ENCODE results near the gene SIRT3.

Gene SIRT3

GRCh38 chr11:281486-282161 is 45.5 kb upstream of the SIRT3 start:
- ChIA-PET POLR2A (no interaction called here), CTCF (interaction anchor here (0.7 to 0.9 kb wide), 2 partner anchors 28 to 46 kb away, joined by 3 to 5 read pairs; no protein-coding TSS in a partner anchor)
- Histone ChIP-seq H3K27ac (ENCODE audit: extremely low read depth, low read depth, low read length) (no peak overlapping the region), H3K4me1 (ENCODE audit: control insufficient read depth, insufficient read depth, low read length) (no peaks in the 10 kb centered on the region), H3K4me3 (ENCODE audit: low read depth, low read length) (no peak overlapping the region), H3K9me3 (ENCODE audit: control insufficient read depth, insufficient read depth, low read depth, low read length) (no peaks in the 10 kb centered on the region), H3K36me3 (ENCODE audit: control insufficient read depth in 2 of 2, insufficient read depth in 1 of 2, low read length in 2 of 2) (no peaks in the 10 kb centered on the region)
- TF ChIP-seq ZNF639 (tag by site-specific recombination; IDR thresholded peaks at IDR 0.05) (no peak), ELK4 (IDR thresholded peaks at IDR 0.05; ENCODE audit: borderline replicate concordance, low read depth, low read length) (no peak), ZNF664 (tag by site-specific recombination; IDR thresholded peaks at IDR 0.05) (no peak), ZNF600 (tag by site-specific recombination; IDR thresholded peaks at IDR 0.05) (no peak), OSR2 (tag by site-specific recombination; IDR thresholded peaks at IDR 0.05) (no peak), HIC1 (tag by site-specific recombination; IDR thresholded peaks at IDR 0.05) (no peak), TRIM28 (IDR thresholded peaks at IDR 0.05; ENCODE audit: borderline replicate concordance, low read length) (no peak), MEIS1 (CRISPR knock-in tag; IDR thresholded peaks at IDR 0.05; ENCODE audit: borderline replicate concordance) (no peak), ZNF596 (tag by site-specific recombination; IDR thresholded peaks at IDR 0.05) (no peak), ZBTB6 (tag by site-specific recombination; IDR thresholded peaks at IDR 0.05) (no peak), ZNF350 (tag by site-specific recombination; IDR thresholded peaks at IDR 0.05) (no peak), ZSCAN5A (tag by site-specific recombination; IDR thresholded peaks at IDR 0.05) (no peak), ZNF2 (tag by site-specific recombination; IDR thresholded peaks at IDR 0.05) (no peak), ZNF214 (tag by site-specific recombination; IDR thresholded peaks at IDR 0.05; ENCODE audit: borderline replicate concordance) (no peak), ZNF776 (tag by site-specific recombination; IDR thresholded peaks at IDR 0.05; ENCODE audit: borderline replicate concordance) (no peak), ZNF624 (tag by site-specific recombination; IDR thresholded peaks at IDR 0.05) (no peak), ZNF391 (tag by site-specific recombination; IDR thresholded peaks at IDR 0.05; ENCODE audit: borderline replicate concordance, low read depth) (no peak), ZNF449 (tag by site-specific recombination; IDR thresholded peaks at IDR 0.05) (no peak), ZBTB26 (tag by site-specific recombination; optimal IDR thresholded peaks at IDR 0.05) (no peak), REST (tag by site-specific recombination; IDR thresholded peaks at IDR 0.05) (no peak)
